Stimulated activated naive CD4-positive, alpha-beta T cell treated with Interleukin-2 at 50 U/mL for 16 hours (primary cell): ENCODE data around the gene GZMA.
"Not testable (repeated sequence)": the region's sequence is repeated elsewhere in the genome, so short reads cannot be mapped to it uniquely, and the experiment has no call there.

Experiments
- DNase-seq: peaks from one replicate; lab custom pipeline; 2025; lab: John Stamatoyannopoulos, UW

Gene GZMA

GRCh38 chr5:55102348-55102747, at the start of gene GZMA:
TSS of gene GZMA (plus strand) at chr5:55102646. CDS start at chr5:55102683, 37 bp downstream.
- DNase-seq = no peak

GRCh38 chr5:55055183-55055582, 47.3 kb upstream of the GZMA start:
- DNase-seq = no peak

DNA sequence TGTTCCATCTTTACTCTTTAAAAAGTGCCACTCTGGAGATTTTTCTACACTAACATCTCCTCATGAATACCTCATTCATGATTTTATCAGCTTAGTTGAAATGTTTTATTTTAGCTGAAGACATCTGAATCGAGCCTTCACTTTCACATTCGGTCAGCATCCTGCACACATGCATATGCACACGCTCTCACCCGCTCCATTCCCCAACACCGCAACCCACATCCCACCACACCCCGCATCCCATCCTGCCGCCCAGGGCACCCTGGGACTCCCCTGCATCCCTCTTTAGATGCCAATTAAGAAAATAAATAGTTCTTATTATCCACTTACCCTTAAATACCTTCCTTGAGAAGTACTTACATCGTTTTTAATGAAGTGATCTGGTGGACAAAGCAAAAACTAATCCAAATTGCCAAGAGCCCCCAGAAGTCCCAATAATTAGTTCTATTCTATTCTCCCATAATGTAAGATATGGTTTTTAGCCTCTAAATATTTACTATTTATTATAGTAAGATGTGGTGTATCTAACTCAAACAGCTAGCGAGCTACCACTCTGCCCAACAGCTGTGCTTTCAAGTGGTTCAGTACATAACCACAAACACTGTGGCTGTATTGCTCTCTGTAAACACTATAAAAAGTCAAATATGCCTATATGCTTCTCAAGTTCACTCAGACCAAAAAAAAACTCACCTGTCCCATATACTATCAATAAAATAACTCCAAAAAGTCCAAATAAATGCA, 40.2 kb upstream of the GZMA start:
- DNase-seq = peak; percentile 28

- no peak for DNase-seq
Observed at GRCh38 chr5:55063220-55063863, 39.1 kb upstream of the GZMA start.

GRCh38 chr5:55063899-55064298, 38.5 kb upstream of the GZMA start:
- DNase-seq = no peak

GRCh38 chr5:55064523-55064922, 37.9 kb upstream of the GZMA start:
- no peak for DNase-seq

DNA sequence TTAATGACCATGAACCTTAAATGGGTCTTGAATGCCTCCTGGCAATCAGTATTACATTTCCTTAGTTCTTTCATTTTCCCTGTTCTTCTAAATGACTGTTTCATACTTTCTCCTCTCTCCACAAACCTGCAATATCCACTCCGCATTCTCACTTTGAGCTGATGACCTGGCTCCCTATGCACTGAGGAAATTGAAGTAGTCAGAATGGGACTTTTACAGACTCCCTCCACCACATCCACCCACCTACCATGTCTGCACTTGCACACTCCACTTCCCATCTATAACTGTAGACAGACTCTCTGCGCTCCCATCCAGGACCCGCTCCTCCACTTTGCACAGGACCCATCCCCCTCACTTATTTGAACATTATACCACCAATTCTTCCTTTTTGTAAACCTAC, 36.2 kb upstream of the GZMA start:
- no peak for DNase-seq

DNA sequence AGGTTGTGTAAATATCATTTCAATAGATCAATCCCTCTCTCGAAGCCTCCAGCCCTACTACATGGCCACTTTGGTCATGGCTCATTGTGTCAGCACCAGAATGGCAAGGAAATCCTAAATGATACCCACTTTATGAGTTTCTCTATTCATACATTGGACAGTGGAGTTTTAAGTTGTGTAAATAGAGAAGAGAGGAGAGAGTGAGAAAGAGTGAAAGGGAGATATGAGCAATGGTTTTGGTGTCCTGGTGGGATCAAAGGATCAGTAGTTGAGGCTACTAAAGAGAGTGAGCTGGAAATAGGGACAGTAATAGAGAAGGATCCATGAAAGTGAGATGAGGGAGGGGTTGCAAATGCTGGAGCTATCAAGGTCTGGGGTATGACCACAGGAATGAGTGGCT, 31.5 kb upstream of the GZMA start:
- DNase-seq = no peak

- no peak for DNase-seq
Observed at GRCh38 chr5:55071413-55071812, 31.0 kb upstream of the GZMA start.

- DNase-seq = no peak
Observed at GRCh38 chr5:55072666-55073065, 29.8 kb upstream of the GZMA start.

DNA sequence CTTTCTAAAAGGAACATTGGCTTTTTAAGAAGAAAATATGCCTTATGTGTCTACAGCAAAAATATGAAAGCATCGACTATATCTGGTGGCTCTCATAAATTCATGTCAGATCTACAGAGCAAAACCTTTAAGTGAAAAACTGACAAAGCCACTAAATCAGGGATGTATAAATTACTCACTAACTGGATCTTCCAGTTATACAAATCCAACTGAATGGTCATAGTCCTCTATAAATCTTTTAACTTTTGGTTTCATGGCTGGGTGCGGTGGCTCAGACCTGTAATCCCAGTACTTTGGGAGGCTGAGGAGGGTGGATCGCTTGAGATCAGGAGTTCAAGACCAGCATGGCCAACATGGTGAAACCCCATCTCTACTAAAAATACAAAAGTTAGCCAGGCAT, 29.2 kb upstream of the GZMA start:
- DNase-seq = no peak

GRCh38 chr5:55081541-55081940, 20.9 kb upstream of the GZMA start:
- no peak for DNase-seq

DNA sequence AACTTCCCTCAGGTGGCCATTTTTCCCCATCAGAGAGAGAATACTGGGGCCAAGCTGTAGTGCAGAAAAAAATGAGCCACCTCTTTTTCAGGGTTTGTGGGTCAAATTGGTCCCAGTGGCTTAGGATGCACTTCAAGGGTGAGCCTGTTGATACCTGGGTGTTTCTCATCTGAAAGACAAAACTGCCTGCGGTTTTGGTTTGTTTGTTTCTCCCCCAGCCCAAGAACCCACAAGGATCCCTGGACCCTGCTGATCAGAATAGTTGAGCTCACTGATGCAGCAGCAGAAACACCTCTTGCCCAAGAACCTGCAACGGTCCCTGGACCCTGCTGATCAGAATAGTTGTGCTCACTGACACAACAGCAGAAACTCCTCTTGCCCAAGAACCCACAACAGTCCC, 13.1 kb upstream of the GZMA start:
- DNase-seq = not testable (repeated sequence)

DNA sequence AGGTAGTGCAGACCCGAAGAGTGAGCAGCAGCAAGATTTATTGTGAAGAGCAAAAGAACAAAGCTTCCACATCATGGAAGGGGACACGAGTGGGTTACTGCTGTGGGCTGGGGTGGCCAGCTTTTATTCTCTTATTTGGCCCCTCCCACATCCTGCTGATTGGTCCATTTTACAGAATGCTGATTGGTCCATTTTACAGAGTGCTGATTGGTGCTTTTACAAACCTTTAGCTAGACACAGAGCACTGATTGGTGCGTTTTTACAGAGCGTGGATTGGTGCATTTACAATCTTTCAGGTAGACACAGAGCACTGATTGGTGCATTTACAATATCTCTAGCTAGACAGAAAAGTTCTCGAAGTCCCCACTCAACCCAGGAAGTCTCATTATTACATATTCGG, 11.4 kb upstream of the GZMA start:
- not testable (repeated sequence) for DNase-seq

- no peak for DNase-seq
Observed at GRCh38 chr5:55096182-55096581, 6.3 kb upstream of the GZMA start.

- no peak for DNase-seq
Observed at GRCh38 chr5:55096861-55097260, 5.6 kb upstream of the GZMA start.

- not testable (repeated sequence) for DNase-seq
Observed at GRCh38 chr5:55101148-55101547, 1.3 kb upstream of the GZMA start.

- DNase-seq = no peak
Observed at GRCh38 chr5:55101556-55102276, 730 bp upstream of the GZMA start.

GRCh38 chr5:55104036-55104772, 1.8 kb downstream of the GZMA start:
- DNase-seq = no peak

DNA sequence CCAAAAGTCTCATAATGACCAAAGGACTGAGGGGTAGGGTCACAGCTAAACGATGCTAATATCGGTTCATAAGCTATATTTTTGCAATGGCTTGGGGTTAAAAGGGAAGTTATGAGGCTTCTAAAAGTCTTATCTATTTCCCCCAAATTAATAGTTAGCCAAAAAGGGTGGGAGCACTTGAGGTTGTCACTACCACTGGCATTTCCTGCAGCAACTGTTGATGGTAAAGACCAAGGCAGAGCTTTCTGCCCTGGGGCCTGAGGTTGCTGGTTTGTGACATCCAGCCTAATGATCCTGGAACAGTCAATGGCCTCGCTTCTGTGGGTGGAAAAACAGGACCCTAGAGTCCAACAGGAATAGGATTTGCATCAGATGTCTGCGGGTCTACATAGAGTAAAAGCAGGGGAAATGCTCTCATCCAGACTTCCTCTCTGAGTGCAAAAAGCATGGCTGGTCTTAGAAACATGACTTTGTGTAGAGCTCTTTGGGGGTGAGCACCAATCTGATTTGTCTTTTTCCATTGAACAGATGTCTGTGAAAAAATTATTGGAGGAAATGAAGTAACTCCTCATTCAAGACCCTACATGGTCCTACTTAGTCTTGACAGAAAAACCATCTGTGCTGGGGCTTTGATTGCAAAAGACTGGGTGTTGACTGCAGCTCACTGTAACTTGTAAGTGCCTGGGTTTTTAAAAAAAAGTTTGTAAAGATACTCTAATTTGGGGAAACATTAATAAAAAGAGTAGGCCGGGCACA, 2.7 kb downstream of the GZMA start:
- DNase-seq = no peak

DNA sequence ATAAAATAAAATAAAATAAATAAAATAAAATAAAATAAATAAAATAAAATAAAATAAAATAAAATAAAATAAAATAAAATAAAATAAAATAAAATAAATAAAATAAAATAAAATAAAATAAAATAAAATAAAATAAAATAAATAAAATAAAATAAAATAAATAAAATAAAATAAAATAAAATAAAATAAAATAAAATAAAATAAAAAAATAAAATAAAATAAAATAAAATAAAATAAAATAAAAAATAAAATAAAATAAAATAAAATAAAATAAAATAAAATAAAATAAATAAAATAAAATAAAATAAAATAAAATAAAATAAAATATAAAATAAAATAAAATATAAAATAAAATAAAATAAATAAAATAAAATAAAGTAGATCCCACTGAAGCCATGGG, 3.5 kb downstream of the GZMA start:
- not testable (repeated sequence) for DNase-seq

- DNase-seq = no peak
Observed at GRCh38 chr5:55108661-55109060, 6.2 kb downstream of the GZMA start.
